Glomerular visceral epithelial cell (primary cell): ENCODE data around the gene KCNIP1.
"Not testable (repeated sequence)": the region's sequence is repeated elsewhere in the genome, so short reads cannot be mapped to it uniquely, and the experiment has no call there.

Experiments used
- DNase-seq: peaks from one replicate; pipeline ENCODE4 v3.0.0-alpha.2; 2016; ENCODE audit errors: extremely low spot score

KCNIP1 gene

DNA sequence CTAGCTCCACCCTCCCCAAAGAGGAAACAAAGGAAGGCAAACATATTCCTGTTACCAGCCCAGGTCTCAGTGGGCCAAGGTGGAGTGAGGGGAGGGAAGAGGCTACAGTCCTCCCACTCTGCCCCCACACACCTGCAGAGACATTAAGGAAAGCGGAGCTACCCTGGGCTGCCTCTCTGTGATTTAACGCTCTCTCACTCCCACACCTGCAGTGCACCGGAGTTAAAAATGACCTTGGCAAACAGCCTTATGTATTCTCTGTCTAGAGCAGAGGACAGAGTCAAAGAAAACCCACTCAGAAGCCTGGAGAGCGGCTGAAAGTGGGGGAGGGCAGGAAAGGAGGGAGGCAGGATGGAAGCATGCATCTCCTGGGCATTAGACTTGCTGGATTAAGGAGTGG is 32.7 kb downstream of the KCNIP1 start:
- no peak for DNase-seq

DNA sequence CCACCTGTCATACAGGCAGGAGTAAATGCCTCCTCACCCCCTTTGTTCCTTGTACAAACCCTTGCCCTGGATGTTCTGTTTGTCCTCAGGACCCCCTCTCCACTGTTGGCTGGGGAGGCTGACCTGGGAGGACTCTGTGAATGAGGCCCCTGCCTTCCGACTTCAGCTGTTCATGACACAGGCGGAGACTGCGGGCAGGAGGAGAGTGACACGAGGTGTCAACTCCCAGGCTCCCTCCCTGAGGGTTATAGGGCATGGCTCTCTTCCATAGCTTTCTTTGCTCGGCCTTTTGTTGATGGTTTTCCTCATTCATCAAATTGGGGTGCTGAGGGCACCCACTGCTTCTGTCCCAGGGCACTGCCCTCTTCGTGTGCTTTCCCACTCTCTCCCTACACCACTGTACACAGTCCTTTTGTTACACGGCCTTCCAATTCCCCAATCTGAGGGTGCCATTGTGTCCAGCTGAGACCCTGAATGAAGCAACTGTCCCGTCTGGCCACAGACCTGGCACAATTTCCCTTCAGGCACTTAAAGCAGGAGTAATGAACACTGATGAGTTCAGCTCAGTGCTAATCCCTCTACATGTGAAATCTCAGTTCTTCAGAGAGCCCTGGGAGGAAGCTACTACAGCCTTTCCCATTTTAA is 33.8 kb downstream of the KCNIP1 start:
- DNase-seq: no peak

DNA sequence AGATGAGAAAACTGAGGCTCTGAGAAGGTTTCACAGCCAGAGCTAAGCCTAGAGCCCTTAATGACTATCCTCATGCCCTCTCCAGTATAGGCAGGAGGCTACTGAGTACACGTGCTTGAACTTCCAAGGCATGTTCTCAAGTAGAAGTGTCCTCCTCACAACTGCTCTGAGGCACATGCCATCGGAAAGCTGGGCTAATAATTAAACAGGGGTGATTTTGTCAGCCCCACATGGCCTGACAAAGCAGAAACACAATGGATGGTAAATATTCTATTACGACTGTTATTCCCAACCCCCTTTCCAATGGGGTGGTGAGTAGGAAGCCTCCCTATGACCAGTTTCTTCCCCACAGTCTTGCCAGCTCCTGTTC is 34.3 kb downstream of the KCNIP1 start:
- DNase-seq: peak; percentile 68

DNA sequence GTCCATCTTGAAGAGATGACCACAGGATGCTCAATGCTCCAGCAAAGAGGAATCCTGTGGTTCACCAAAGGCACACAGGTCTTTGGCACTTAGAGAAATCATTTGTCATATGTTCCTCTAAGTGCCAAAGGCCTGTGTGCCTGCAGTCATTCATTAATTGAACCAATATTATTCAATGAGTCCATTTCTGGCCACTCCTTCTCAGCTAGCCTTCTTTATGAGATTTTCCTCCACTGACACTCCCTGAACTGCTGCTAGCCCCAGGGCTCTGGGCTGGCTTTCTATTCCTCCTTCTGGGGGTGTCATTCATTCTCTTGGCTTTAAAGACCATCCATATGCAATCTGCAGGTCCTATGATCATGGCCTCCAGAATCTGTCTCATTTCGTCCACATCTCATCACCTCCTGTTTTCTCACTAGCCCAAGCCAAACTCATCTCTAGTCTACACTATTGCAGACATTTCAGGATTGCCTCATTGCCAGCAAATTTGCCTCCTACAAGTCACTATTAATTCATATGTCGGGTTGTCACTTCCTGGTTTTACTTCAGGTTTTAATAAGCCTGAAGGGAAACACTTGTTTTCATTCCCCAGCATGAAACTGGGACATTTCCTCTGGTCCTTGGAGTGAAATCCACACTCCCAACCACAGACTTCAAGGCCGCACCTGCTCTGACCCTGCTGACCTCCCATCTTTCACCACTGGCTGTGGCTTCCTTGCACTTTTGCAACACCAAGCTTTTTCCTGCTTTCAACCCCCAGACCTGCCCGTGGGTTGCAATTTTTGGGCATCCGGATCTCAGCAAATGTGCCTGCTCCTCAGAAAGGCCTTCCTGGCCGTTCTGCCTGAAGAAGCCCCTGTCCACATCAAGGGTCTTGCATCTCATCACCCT is 35.1 kb downstream of the KCNIP1 start:
- DNase-seq: no peak

DNA sequence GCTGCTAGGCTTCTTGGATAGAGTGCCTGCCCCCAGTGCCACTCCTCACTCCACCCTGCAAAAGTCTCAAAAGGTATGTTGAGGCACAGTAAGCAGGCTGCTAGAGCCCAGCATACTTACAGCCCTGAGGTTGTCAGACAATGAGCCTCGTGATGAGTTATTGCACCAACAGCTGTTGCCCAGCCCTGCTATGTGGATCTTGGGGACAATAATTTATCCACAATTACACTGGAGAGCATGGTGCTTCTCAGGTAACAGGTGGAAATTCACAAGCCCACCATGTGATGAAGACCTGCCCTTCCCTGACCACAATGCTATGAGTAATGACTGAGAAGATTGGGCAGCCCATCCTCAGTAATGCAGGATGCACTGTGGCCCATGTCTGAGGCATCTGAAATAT is 36.5 kb downstream of the KCNIP1 start:
- DNase-seq: no peak

DNA sequence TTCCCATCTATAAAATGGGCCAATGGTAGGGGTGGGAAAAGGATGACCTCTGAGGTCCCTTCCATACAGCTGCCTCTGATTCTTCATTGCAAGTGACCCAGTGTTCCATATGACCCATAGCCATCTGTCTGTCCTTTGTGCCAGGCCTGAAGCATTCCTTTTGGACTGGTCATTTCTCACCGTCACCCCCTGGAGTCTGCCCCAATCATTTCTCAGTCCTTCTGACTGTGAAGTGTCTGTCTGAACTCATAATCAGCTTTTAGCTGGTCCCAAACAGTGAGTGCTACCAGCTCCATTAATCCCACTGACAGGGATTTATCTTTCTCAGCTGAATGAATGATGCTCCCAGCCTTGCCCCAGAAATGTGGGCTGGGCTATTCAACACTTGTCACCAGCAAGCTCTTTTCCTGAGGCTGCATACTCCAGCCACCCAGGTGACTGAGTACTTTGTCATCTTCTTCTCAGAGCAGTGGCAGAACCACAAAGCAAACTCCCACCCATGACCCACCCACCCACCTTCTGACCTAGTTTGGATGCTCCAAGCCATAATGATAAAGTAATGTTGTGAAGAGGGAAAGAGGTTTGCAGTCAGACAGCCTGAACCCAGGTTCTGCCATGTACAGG is 37.4 kb downstream of the KCNIP1 start:
- peak; percentile 53 for DNase-seq

DNA sequence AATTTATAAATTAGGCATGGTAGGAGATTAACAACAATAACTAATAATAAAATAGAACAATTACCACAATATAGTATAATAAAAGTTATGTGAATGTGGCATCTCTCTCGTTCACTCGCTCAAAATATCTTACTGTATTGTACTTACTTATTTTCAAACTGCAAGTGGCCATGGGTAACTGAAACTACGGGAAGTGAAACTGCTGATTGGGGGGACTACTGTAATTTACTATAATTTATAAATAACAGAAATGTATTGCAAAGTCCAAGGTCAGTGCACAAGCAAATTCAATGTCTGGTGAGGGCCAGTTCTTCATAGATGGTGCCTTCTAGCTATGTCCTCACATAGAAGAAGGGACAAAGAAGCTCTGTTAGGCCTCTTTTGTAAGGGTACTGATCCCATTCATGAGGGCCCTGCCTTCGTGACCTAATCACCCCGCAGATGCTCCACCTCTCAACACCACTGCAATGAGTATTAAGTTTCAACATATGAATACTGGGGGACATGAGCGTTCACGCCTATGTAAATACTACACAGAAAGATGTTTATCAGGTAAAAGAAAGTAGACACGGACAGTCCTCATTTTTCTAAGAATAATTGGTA is 39.0 kb downstream of the KCNIP1 start:
- no peak for DNase-seq

DNA sequence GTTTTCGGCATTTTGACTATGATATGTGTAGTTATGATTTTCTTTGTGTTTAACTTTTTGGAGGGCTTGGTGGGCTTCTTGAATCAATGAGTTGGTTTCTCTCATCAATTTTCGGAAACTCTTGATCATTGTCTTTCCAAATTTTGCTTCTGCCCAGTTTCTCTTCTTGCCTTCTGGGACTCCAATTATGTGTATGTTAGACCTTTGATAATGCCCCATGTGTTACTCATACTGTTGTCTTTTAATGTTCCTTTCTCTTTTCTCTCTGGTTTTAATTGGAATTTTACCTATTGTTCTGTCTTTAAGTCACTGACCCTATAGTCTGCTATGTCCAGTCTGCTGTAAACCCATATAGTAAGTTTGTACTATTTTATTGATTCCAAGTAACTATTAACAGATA is 41.5 kb downstream of the KCNIP1 start:
- DNase-seq: no peak

DNA sequence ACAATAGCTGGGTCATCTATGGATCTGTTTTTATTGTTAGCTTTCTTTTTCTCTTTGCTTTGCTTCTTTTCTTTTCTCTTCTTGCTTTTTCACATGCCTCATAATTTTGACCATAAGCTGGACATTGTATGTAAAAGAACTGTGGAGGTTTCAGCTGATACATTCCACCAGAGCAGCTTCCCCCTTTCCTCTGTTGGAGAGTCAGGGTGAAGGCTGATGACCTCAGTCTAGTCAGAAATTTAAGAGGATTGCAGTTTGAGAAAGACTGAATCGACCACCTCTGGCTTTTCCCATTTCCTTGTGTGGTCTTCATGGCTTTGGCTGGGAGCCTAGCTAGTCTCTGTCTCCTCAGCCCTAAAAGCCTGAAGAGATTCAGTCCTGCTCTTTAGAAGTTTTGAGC is 42.0 kb downstream of the KCNIP1 start:
- DNase-seq: no peak

DNA sequence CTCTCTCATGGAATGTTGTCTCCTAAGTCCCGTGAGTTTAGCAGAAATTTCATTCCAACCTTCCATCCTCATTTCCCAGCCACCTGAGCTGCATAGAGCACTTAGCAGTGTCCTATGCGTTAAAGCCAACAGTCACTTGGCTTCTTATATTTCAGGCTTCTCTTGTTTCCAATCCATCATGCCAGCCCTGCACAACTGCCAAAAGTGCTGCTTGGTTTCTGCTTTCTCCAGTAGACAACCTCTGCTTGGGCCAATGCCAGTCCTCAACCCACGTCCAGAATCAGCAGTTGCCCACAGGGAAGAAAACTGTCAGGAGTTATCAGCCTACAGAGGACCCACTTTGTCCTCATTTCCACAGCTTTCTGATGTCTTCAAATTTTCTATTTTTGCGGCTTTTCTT is 42.5 kb downstream of the KCNIP1 start:
- no peak for DNase-seq

DNA sequence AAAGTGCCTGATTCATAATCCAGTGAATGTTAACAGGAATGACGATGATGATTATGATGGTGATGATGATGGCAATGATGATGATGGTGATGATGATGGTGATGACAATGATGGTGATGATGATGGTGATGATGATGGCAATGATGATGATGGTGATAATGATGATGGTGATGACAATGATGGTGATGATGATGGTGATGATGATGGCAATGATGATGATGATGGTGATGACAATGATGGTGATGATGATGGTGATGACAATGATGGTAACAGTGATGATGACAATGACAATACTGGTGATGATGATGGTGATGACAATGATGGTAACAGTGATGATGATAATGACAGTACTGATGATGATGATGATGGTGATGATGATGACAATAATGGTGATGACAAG is 46.6 kb downstream of the KCNIP1 start:
- not testable (repeated sequence) for DNase-seq

DNA sequence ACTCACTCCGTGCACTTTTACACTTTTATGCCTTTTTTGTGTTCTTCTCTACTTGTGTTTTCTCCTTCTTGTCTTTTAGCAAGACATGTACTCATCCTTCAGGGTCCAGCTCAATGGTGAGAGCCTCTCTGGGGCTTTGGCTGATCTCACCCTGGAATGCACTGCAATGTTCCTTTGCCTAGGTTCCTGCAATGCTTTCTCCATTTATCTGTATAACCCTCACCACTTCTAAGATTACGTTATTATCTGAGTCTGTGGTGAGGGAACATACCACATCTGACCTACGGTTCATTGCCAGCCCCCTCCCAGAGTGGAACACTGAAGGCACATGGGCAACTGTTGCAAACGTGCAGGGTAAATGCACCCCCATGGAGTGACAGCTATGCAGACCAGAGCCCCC is 47.3 kb downstream of the KCNIP1 start:
- peak; percentile 43 for DNase-seq

DNA sequence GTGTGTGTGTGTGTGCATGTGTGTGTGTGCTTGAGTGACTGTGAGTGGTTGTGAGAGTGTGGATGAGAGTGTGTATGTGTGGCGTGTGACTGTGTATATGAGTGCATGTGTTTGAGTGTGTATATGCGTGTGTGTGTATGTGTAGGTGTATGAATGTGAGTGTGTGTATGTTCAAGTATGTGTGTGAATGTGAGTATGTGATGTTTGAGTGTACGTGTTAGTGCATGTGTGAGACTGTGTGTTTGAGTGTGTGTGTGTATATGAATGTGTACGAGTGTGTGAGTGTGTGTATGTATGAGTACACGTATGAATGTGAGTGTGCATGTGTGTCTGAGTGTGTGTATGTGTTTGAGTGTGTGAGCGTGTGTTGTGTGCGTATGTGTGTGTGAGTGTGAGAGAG is 47.8 kb downstream of the KCNIP1 start:
- DNase-seq: no peak

DNA sequence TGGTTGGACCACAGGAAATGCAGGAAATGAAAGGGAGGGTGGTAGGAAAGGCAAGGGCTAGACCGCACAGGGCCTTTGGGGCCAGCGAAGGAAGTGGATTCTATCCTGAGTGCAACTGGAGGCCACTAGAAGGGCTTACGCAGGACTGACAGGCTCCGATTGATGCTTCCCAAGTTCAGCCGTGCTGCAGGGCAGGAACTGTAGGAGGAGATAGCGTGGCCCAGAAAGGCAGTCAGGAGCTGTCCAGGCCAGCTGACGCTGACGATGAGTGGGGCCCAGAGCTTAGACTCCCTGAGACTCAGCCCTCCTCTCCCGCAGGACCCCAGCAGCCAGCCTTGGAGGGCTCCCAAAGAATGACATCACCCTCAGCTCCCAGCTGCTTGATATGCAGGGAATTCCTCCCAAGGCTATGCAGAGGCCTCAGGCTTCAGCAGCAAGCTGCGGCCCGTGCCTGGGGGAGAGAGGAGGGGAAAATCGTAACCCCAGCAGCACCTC is 48.8 kb downstream of the KCNIP1 start:
- DNase-seq: peak; percentile 99

DNA sequence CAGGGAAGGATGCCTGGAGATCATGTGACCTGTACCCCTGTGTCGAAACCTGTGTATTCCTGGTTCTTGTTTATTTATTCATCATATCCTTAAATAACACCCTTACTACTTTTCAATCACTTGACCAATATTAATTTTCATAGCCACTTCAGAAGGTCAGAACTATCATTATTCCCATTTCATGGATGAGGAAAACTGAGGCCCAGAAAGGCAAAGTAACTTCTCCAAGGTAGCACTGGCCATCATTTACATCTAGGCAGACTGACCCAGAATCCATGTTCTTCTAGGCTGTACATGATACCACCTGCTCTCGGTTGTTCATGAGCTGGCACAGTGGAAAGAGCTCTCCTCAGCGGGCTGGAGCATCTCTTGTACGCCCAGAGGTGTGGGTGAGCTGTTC is 49.4 kb downstream of the KCNIP1 start:
- no peak for DNase-seq

DNA sequence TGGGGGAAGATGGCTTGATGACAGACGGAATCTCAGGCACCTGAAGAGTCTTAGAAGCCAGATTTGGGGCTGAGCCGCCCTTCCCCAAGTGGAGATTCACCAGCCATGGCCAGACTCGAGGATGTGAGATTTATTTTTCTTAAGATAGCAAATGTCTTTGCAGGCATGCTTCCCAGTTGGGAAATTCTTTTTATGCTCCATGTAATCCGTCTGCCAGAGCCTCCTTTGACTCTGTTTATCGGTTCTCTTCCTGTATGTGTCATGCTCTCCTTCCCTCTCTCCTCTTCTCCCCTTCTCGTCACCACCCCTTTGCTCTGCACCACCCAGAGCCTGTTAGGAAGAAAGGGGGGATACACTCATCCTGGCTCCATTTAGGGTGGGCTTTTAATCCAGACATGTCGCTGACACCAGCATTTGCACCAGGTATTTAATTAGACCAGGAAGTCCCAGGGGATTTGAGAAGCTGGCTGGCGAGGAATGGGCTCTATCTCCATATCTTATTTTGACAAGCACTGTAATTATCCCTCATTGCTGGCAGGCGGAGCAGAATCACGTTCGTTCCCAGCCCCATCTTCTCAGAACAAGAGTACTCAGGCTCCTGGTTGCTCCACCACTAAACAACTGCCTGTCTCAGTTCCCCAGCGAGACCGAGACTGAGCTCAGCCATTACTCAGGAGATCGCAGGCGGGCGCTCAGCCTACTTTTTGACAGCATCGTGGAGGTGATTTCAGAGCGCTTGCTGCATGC is 50.9 kb downstream of the KCNIP1 start:
- no peak for DNase-seq

DNA sequence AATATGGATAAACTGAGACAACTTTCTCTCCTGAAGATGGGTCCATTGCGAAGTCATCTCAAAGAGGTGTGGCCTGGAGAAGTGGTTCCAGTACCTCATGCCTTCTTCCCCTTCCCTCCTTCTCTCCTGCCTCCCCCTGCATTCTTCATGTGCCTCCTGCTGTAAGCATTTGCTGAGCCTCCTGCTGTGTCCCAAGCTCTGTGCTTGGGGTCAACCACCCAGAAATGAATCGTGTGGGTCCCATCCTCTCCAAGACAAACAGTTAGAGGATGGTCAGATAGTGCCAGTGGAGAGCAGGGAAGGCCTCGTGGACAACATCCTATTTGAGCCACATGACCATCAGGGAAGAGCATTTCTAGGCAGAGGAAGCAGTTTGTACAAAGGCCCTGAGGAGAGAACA is 53.5 kb downstream of the KCNIP1 start:
- DNase-seq: no peak

DNA sequence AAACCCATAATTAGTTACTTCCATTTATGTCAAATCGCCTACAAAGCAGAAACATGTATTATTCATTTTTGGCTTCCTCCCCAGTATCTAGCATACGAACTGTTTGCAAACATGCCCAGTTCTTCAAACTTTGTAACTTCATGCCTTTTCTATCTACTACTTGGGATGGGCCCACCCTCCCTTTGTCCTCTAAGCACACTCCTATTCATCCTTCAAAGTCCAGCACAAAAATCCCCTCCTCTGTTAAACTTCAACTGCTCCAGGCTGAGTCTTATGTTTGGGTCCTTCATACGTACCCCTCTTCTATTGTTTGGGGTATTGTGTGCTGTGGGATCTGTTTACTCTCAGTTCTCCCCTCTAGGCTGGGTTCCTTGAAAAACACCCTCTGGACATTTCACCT is 55.5 kb downstream of the KCNIP1 start:
- no peak for DNase-seq

DNA sequence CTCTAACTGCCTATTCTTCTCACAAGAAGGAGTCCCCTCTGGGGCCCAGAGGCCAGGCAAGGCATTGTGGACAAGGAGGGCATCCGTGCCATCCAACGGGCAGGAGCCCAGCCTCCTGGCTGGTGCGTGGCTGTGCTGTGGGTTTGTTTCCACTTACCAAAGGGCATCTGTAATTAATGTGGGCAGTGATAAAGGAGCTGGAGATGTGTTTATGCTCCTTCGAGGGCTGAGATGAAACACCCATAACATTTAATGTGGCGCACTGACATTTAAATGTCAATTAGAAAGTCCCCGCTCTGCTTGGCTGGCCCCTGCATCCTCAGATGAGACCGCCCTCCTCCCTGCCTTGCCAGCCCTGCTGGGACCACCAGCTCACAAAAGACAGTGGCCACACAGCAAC is 57.1 kb downstream of the KCNIP1 start:
- DNase-seq: no peak

DNA sequence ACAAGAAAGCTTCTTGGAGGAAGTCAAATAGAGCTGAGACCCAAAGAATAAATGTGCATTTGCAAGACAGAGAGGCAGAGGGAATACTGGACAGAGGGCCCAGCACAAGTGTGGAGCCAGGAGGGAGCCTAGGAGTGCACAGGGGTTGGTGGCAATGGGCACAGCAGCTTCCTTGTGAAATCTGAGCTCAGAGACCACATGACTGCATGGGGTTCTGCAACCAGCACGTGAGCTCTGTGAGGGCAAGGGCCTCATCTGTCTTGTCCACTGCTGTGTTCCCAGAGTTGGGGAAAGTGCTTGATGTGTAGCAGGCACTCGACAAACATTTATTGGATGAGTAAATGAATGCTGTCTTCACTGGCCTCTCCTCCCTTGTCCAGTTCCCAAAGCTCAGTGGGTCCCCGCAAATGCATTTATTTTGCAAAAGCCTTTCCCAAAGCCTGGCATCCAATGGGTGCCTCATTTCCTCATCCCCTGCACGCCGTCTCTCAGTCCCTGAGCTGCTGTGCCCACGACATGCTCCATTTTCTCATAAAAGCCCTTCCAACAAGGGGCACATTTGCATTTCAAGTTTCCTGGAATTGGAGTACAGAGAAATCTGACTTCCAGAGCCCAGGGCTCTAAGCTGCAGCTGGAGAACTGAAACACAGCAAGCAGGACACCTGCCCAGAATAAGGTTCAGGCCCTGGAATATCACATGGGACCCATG is 58.5 kb downstream of the KCNIP1 start:
- no peak for DNase-seq

DNA sequence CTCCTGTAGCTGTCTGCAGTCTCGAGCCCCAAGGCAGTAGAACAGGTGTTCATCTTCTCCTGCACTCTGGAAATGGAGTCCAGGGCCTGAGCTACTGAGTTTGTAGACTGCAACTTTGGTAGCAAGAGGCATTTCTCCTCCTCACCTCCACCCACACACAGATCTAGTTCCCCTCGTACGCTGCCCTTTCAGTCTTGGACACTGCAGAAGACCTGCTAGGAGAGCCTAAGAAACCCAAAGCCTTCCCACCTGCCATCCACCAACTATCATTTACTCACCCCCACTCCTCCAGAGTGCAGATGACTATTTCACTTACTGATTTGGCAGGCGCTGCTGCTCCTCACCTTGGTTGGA is 59.0 kb downstream of the KCNIP1 start:
- no peak for DNase-seq
